ENCODE data around the gene SLC2A11.

Gene SLC2A11

GRCh38 chr22:23857606-23858483 is at the start of gene SLC2A11:
TSS of gene SLC2A11 (plus strand) at chr22:23857875. CDS start at chr22:23858000, 125 bp downstream.
- DNase-seq = peak; percentile 94

- no peak for DNase-seq
Observed at GRCh38 chr22:23812378-23812777, 45.3 kb upstream of the SLC2A11 start.

DNA sequence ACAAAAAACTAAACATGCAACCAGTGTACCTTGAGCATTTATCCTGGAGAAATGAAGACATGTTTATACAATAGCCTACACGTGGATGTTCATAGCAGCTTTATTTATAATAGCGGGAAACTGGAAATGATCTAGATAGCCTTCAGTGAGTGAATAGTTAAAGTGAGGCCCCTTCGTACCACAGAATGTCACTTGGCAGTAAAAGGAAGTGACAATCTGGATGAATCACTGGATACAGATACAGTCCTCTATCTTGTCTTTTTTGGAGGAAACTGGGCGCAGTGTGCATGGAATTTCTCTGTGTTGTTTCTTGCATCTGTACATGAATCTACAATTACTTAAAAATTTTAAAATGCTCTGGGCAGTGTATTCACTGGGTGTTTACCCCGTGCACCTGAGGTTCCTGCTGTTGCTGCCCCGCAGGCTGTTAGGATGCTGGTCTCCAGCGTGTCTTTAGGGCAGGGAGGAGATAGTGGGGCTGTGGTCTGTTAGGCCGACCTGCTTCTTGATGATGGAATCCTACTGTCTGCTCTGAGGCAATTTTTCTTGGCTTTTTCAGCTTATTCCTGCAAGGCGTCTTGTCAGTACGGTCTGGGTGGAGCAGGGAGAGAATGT is 42.0 kb upstream of the SLC2A11 start:
- no peak for DNase-seq

GRCh38 chr22:23816156-23816976 is 41.3 kb upstream of the SLC2A11 start:
- DNase-seq = no peak

GRCh38 chr22:23817146-23817545 is 40.5 kb upstream of the SLC2A11 start:
- no peak for DNase-seq

DNA sequence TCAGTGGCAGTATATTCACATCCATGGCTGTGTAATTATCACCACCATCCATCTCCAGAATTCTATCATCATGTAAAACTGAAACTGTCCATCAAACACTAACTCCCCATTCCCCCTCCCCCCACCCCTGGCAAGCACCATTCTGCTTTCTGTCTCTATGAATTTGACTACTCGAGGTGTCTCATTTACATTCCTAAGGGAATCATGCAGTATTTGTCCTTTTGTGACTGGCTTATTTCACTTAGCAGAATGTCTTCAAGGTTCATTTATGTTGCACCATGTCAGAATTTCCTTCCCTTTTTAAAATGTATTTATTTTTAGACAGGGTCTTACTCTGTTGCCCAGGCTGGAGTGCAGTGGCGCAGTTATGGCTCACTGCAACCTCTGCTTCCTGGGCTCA is 39.1 kb upstream of the SLC2A11 start:
- no peak for DNase-seq

GRCh38 chr22:23820748-23821211 is 36.9 kb upstream of the SLC2A11 start:
- DNase-seq = peak; percentile 11

GRCh38 chr22:23822101-23822671 is 35.5 kb upstream of the SLC2A11 start:
- DNase-seq = no peak

DNA sequence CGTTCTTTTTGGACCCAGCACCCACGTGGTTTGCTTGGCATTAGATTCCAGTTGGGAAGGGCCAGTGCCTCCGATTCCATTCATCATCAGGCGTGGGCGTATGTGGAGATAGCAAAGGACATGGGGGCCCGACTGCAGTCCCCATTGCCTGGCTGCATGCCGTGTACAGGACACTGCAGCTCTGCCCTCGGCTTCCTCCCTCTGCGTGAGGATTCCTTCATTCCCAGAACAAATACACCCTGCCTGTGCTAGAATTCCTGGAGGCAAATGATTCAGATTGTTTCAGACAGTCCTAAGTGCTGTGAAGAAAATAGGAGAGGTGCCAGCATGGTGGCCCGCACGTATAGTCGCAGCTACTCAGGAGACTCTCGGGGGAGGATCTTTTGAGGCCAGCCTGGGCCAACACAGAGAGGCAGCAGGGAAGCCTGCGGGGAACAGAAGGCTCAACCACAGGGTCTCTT is 34.3 kb upstream of the SLC2A11 start:
- DNase-seq = no peak

DNA sequence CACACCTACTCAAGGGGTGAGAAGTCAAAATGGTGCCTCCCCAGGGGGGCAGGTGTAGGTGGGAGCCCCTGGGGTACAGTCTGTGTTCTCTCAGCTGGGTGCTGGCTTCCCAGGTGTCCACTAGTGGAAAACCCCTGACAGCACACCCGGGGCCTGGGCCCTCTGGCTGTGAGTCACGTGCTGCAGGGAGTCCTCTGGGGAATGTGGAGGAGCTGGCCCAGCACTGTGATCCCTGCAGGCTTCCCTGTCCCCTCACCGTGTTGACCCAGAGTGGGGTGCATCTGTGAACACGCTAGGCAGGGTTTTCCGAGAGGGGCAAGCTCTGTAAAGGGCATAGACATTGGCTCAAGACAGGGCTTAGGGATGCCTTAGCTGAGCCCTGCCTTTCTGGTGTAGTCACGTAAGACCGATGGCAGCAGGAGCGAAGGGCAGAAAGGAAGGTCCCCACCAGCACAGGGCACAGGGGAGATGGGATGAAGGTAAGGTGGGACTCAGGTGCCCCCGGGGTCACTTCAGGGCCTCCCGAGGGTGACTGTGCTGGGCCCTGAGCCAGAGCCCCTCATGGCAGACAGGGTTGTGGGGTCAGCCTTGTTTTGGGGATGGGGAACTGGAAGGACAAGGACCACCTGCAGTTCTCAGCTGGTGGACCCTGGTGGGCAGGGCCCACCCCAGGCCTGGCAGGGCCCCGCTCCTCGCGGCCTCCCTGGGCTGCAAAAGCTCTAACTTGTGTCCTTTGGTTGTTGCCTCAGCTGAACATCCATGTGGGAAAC is 33.0 kb upstream of the SLC2A11 start:
- DNase-seq = peak; percentile 26

- DNase-seq = peak; percentile 33
Observed at GRCh38 chr22:23825246-23825905, 32.3 kb upstream of the SLC2A11 start.

GRCh38 chr22:23826510-23827350 is 30.9 kb upstream of the SLC2A11 start:
- peak; percentile 42 for DNase-seq

DNA sequence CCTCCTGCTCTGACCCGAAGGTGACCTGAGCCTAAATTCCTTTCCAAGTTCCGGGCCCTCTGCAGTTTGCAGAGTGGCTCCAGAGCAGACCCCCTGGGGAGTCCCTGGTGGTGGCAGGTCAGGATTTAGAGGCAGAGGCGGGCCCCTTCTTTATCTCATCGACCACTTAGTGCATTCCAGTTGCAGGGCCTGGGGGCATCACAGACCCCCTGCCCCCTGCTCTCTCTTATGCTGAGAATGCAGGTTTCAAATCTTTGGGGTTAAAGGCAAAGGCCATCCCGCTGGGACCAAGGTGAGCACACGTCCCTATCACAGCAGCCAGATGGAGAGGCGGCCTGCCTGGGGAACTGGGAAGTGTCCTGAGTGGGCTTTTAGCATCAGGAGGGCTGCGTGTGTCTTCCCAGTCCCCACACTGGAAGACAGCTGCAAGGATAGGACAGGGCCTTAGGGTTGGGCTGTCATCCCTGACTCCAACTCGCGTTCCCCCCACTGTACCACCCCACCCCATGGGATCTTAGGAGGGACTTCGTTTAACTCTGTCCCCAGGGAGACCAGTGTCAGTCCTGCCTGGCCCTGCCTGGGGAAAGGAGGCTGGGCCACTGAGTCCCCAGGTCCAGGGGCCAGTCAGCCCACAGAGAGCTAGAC is 30.2 kb upstream of the SLC2A11 start:
- DNase-seq = no peak

DNA sequence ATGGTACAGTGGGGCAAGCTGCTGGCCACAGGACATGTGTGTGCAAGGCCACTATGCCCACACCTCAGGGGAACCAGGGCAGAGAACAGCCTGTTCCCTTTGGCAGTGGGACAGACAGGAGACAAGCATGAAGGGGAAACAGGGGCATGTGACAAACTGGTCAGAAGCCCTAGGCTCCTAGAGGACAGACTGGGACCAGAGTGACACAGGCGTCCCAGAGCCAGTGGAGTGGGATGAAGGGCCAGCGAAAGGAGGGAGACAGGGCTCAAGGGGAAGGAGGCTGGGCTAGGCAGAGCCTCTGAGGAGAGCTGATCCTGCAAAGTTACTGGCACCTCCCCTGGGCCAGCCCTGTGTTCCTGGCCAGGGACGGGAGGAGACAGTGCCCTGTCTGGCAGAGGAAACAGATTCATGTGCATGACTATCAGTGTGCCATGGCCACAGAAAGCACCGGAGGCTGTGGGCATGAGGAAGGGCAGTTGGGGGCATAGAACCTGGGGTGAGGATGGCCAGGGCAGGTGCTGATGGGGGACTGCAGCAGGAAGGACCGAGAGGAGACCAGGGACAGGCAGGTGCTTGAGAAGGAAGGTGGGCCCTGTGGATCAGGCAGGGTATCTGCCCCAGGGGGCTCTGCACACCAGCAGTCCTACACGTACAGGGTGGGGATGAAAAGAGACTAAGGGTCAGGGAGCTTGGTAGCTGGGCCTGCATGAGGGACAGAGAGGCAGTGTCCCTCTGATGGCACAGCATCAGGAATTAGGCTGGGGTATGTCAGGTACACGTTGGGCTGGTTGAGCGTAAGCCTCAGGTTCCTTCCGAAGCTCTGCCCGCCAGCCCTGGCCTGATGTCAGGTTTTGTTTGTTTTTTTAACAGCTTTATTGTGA is 28.6 kb upstream of the SLC2A11 start:
- peak; percentile 31 for DNase-seq

GRCh38 chr22:23829845-23830372 is 27.8 kb upstream of the SLC2A11 start:
- DNase-seq = peak; percentile 39

- DNase-seq = peak; percentile 24
Observed at GRCh38 chr22:23831261-23831660, 26.4 kb upstream of the SLC2A11 start.

DNA sequence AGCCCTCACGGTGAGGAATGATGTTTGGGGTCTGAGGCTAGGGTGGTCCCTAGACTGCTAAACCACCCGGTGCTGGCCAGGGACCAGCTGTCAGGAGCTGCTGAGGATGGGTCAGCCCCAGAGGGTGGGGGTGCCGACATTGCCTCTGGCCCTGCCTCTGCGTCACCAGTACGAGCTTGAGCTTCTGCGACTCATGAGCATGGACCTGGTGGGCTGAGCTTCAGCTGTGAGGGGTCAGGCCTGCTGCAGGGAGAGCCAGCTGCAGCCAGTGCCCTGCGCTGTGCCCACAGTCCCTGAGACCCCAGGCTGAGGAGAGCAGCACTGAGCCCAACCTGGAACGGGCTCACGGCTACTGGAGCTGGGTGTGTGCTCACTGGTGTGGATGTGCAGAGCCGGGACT is 25.9 kb upstream of the SLC2A11 start:
- DNase-seq = peak; percentile 19

- peak; percentile 31 for DNase-seq
Observed at GRCh38 chr22:23832226-23833016, 25.3 kb upstream of the SLC2A11 start.

Data from right forelimb (tissue), 1 donor.